ENCODE results near the gene LRRC26. TPM values are rescaled to one million over a fixed set of nuclear protein-coding genes. Genes with fewer than 3 reads are reported as not detected.

Gene LRRC26
- polyA plus RNA-seq, 2 of the 4 experiments (the other 2 are of a cell fraction) = 0.08 to 1.0 TPM

GRCh38 chr9:137176302-137177182, 6.7 kb upstream of the LRRC26 start:
- no peak for TF ChIP-seq POLR2A (IDR thresholded peaks at IDR 0.05; ENCODE audit: low read length)
- no peak for TF ChIP-seq NPAS2 (CRISPR knock-in tag; IDR thresholded peaks at IDR 0.05; ENCODE audit: borderline replicate concordance)
- TF ChIP-seq MAX (IDR thresholded peaks at IDR 0.05) = peak; percentile 42; the same call in 1 of the 2 replicates
- TF ChIP-seq, protein P1, sequence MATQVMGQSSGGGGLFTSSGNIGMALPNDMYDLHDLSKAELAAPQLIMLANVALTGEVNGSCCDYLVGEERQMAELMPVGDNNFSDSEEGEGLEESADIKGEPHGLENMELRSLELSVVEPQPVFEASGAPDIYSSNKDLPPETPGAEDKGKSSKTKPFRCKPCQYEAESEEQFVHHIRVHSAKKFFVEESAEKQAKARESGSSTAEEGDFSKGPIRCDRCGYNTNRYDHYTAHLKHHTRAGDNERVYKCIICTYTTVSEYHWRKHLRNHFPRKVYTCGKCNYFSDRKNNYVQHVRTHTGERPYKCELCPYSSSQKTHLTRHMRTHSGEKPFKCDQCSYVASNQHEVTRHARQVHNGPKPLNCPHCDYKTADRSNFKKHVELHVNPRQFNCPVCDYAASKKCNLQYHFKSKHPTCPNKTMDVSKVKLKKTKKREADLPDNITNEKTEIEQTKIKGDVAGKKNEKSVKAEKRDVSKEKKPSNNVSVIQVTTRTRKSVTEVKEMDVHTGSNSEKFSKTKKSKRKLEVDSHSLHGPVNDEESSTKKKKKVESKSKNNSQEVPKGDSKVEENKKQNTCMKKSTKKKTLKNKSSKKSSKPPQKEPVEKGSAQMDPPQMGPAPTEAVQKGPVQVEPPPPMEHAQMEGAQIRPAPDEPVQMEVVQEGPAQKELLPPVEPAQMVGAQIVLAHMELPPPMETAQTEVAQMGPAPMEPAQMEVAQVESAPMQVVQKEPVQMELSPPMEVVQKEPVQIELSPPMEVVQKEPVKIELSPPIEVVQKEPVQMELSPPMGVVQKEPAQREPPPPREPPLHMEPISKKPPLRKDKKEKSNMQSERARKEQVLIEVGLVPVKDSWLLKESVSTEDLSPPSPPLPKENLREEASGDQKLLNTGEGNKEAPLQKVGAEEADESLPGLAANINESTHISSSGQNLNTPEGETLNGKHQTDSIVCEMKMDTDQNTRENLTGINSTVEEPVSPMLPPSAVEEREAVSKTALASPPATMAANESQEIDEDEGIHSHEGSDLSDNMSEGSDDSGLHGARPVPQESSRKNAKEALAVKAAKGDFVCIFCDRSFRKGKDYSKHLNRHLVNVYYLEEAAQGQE (IDR thresholded peaks at IDR 0.05) = no peak
- TF ChIP-seq, protein P2, sequence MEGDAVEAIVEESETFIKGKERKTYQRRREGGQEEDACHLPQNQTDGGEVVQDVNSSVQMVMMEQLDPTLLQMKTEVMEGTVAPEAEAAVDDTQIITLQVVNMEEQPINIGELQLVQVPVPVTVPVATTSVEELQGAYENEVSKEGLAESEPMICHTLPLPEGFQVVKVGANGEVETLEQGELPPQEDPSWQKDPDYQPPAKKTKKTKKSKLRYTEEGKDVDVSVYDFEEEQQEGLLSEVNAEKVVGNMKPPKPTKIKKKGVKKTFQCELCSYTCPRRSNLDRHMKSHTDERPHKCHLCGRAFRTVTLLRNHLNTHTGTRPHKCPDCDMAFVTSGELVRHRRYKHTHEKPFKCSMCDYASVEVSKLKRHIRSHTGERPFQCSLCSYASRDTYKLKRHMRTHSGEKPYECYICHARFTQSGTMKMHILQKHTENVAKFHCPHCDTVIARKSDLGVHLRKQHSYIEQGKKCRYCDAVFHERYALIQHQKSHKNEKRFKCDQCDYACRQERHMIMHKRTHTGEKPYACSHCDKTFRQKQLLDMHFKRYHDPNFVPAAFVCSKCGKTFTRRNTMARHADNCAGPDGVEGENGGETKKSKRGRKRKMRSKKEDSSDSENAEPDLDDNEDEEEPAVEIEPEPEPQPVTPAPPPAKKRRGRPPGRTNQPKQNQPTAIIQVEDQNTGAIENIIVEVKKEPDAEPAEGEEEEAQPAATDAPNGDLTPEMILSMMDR (IDR thresholded peaks at IDR 0.05) = peak; percentile 54
- no peak for TF ChIP-seq CBX8 (IDR thresholded peaks at IDR 0.05)
- TF ChIP-seq RAD21 (conservative IDR thresholded peaks at IDR 0.05 in 1 of 2, IDR thresholded peaks at IDR 0.05 in 1 of 2) = peak; percentile 24 to 48; a peak in 2 of 5 replicates
- no peak for TF ChIP-seq ELK1 (IDR thresholded peaks at IDR 0.05; ENCODE audit: low read depth, low read length)
- TF ChIP-seq HES2 (IDR thresholded peaks at IDR 0.05) = no peak
- no peak for TF ChIP-seq HOXB13 (CRISPR knock-in tag; IDR thresholded peaks at IDR 0.05; ENCODE audit: low read depth)
- TF ChIP-seq MAFK (IDR thresholded peaks at IDR 0.05; ENCODE audit: partially characterized antibody) = no peak
- Histone ChIP-seq H3K27ac (no peak overlapping the region), H3K4me1 (no peaks in the 10 kb centered on the region), H3K4me2 (no peak overlapping the region), H3K9me3 (no peaks in the 10 kb centered on the region), H3K4me3 (no peak overlapping the region)
- ChIA-PET CTCF (interaction anchor here (0.7 to 16.5 kb wide), 25 partner anchors 12 to 109 kb away, joined by 3 to 156 read pairs (median 4); partner anchors contain the start of genes ANAPC2, RNF224 and SSNA1), POLR2A (interaction anchor here (0.7 to 1.4 kb wide), 9 partner anchors 9 to 64 kb away, joined by 3 to 15 read pairs (median 4); partner anchors contain the start of genes SSNA1, TPRN and TUBB4B)
- ATAC-seq (peak; percentile 78 to 85), FAIRE-seq (peak; percentile 93), DNase-seq (ENCODE audit: low read depth in 1 of 2, low spot score in 1 of 2) (peak; percentile 73 to 91)
- WGBS (ENCODE audit: missing lambda C conversion rate) = 46% methylated on average over 17 of the region's 17 CpGs

DNA sequence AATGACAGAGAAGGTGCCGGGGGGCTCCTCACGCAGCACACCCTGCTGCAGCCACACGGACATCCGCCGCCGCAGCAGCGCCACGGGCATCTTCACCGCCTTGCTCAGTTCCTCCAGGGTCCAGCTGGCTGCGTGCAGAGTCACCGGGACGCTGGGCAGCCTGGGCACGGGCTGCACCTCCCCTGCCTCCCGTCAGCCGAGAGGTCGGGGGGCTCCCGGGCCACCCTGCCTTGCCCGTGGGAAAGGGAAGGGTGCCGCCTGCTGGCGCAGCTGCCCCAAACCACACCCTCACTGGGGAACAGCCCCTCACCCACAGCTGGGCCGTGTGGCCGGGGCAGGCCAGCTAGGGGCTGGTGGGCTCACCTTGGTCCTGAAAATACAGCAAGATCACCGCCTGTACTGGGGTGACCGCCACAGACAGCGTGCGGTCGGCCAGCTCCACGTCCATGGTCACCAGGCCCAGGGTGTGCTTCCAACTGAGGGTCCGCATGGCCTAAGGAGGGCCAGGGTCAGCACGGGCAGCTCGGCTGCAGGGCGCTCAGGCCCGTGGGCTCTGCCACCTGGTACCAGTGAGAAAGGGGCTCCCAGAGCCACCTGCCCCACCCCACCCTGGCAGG, 5.6 kb upstream of the LRRC26 start:
- CTCF ChIA-PET = interaction anchor here (0.9 to 16.5 kb wide), 9 partner anchors 10 to 62 kb away, joined by 3 to 156 read pairs (median 13); partner anchors contain the start of genes ANAPC2, RNF224 and SSNA1
- 87% methylated on average over 16 of the region's 33 CpGs for WGBS (ENCODE audit: missing lambda C conversion rate)
- ATAC-seq = no peak

More for the DNA sequence above, 5.6 kb upstream of the LRRC26 start:
- FAIRE-seq = no peak
- Histone ChIP-seq H3K27ac (no peak overlapping the region), H3K4me1 (no peaks in the 10 kb centered on the region), H3K4me3 (no peak overlapping the region), H3K4me2 (no peak overlapping the region), H3K9me3 (no peaks in the 10 kb centered on the region)
- POLR2A ChIA-PET = interaction anchor here (0.6 to 1.4 kb wide), 2 partner anchors 12 to 109 kb away, joined by 3 read pairs; no protein-coding TSS in a partner anchor
- no peak for TF ChIP-seq KDM5A (IDR thresholded peaks at IDR 0.05)
- no peak for TF ChIP-seq TFCP2L1 (CRISPR knock-in tag; IDR thresholded peaks at IDR 0.05)
- TF ChIP-seq RARB (CRISPR knock-in tag; IDR thresholded peaks at IDR 0.05) = no peak
- TF ChIP-seq MAX (IDR thresholded peaks at IDR 0.05) = no peak
- no peak for DNase-seq (ENCODE audit: low read depth in 1 of 2, low spot score in 1 of 2)

All from A549 (cell line).